HEK293T (cell line): Measurements from ENCODE around the gene GUCY1A1.

ENCODE experiments used
- CTCF ChIA-PET: fragments of 350-600 bp; formaldehyde crosslinking; extraction: SDS; loops from one replicate; lab custom pipeline; 2021; ENCODE audit warnings: antibody characterized with exemption, inconsistent platforms; lab: Yijun Ruan, JAX
- POLR2A ChIA-PET: fragments of 350-600 bp; formaldehyde crosslinking; extraction: SDS; loops from one replicate; lab custom pipeline; 2020; ENCODE audit warnings: antibody characterized with exemption, inconsistent platforms; lab: Yijun Ruan, JAX
- DNase-seq: peaks from one replicate; pipeline ENCODE4 v3.0.0; 2012; ENCODE audit warnings: mixed read lengths; ENCODE audit errors: extremely low spot score
- ARNT ChIP-seq: fragments of 450-650 bp; IDR thresholded peaks from 2 replicates; pipeline ENCODE4 v1.6.1; 2017; ENCODE audit warnings: mild to moderate bottlenecking
- BHLHE40 ChIP-seq: fragments of 450-650 bp; IDR thresholded peaks from 2 replicates; pipeline ENCODE4 v1.6.1; 2016; ENCODE audit warnings: mild to moderate bottlenecking, moderate library complexity, borderline replicate concordance
- CTBP1 ChIP-seq: fragments of 450-650 bp; IDR thresholded peaks from 2 replicates; pipeline ENCODE4 v1.6.1; 2016; ENCODE audit warnings: borderline replicate concordance
- ELF4 ChIP-seq: fragments of 450-650 bp; IDR thresholded peaks from 2 replicates; pipeline ENCODE4 v1.6.1; 2017; ENCODE audit warnings: antibody characterized with exemption
- FOXA1 ChIP-seq: fragments of 450-650 bp; IDR thresholded peaks from 2 replicates; pipeline ENCODE4 v1.6.1; 2016; ENCODE audit warnings: mild to moderate bottlenecking
- FOXK2 ChIP-seq: fragments of 450-650 bp; IDR thresholded peaks from 2 replicates; pipeline ENCODE4 v1.6.1; 2016; ENCODE audit warnings: mild to moderate bottlenecking
- FOXM1 ChIP-seq: fragments of 450-650 bp; IDR thresholded peaks from 2 replicates; pipeline ENCODE4 v1.6.1; 2017; ENCODE audit warnings: mild to moderate bottlenecking, borderline replicate concordance
- HDGF ChIP-seq: fragments of 450-650 bp; IDR thresholded peaks from 2 replicates; pipeline ENCODE4 v1.6.1; 2017; ENCODE audit warnings: antibody characterized with exemption, borderline replicate concordance
- L3MBTL2 ChIP-seq: fragments of 450-650 bp; conservative IDR thresholded peaks from 2 replicates; pipeline ENCODE4 v1.6.1; 2016; ENCODE audit warnings: mild to moderate bottlenecking
- LEF1 ChIP-seq: fragments of 450-650 bp; IDR thresholded peaks from 2 replicates; pipeline ENCODE4 v1.6.1; 2017; ENCODE audit warnings: mild to moderate bottlenecking, borderline replicate concordance
- NFRKB ChIP-seq: fragments of 450-650 bp; IDR thresholded peaks from 2 replicates; pipeline ENCODE4 v1.6.1; 2016; ENCODE audit warnings: mild to moderate bottlenecking, moderate library complexity
- SP1 ChIP-seq: fragments of 450-650 bp; IDR thresholded peaks from 2 replicates; pipeline ENCODE4 v1.6.1; 2017
- SUZ12 ChIP-seq: fragments of 450-650 bp; IDR thresholded peaks from 2 replicates; pipeline ENCODE4 v1.6.1; 2016; ENCODE audit warnings: mild to moderate bottlenecking
- TARDBP ChIP-seq: fragments of 450-650 bp; IDR thresholded peaks from 2 replicates; pipeline ENCODE4 v1.6.1; 2016
- ZNF384 ChIP-seq: fragments of 450-650 bp; IDR thresholded peaks from 2 replicates; pipeline ENCODE4 v1.6.1; 2016
- TF ChIP-seq, protein P1 (sequence below): fragments of 450-650 bp; IDR thresholded peaks from 2 replicates; pipeline ENCODE4 v1.6.1; 2016

Gene GUCY1A1

DNA sequence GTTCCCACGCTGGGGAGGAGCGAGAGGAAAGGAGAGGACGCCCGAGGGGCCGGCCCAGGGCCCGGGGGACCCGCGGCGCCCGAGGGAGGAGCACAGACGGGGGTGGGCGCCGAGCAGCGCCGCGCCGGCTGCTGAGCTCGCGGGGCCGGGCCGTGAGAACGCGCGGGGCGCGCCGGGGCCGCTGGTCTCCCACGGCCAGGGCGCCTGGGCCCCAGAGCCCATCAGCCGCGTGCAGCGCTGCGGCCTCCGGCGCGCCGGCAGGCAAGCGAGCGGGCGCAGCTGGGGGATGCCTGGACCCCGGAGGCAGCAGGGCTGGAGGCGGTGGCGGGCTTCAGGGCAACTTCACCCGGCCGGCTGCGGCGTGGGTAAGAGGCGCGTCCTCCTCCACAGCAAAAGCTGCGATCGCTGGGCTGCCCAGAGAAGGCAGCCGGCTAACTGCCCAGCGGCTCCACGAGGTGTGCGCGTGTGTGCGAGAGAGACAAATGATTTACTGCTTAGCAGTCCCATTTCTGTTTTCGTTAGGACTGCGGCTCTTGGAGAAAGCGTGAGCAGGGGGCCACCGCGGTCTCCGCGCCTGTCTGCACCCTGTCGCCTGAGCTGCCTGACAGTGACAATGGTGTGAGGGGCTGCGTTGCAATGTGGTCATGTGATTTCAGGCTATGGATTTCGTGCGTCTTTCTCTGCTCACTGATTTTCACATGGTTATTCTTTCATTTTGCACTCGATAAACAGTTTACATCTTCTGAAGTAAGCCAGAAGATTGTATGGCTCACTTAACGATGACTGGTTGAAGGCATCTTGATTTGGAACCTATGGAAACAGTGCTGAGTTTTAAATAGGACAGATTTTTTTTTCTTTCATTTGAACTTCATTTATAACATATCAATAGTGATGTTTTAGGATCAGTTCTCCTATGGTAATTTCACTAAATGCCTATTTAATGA is 1.2 kb downstream of the GUCY1A1 start:
- POLR2A ChIA-PET = interaction anchor here (1.0 to 2.5 kb wide), 11 partner anchors 9 to 251 kb away, joined by 3 to 17 read pairs (median 4); partner anchors contain the start of gene GUCY1B1
- DNase-seq = peak; percentile 64
- TF ChIP-seq SUZ12 (no peak), L3MBTL2 (peak; percentile 85; the same call in 1 of the 2 replicates), ARNT (0 out of 2 replicates have a peak, but pooled peaks have one; percentile 35), CTBP1 (peak; percentile 3)
- TF ChIP-seq, protein P1, sequence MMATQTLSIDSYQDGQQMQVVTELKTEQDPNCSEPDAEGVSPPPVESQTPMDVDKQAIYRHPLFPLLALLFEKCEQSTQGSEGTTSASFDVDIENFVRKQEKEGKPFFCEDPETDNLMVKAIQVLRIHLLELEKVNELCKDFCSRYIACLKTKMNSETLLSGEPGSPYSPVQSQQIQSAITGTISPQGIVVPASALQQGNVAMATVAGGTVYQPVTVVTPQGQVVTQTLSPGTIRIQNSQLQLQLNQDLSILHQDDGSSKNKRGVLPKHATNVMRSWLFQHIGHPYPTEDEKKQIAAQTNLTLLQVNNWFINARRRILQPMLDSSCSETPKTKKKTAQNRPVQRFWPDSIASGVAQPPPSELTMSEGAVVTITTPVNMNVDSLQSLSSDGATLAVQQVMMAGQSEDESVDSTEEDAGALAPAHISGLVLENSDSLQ = peak; percentile 94
- CTCF ChIA-PET = interaction anchor here (1.1 kb wide), 1 partner anchor 130 kb away, joined by 3 read pairs; no protein-coding TSS in a partner anchor

DNA sequence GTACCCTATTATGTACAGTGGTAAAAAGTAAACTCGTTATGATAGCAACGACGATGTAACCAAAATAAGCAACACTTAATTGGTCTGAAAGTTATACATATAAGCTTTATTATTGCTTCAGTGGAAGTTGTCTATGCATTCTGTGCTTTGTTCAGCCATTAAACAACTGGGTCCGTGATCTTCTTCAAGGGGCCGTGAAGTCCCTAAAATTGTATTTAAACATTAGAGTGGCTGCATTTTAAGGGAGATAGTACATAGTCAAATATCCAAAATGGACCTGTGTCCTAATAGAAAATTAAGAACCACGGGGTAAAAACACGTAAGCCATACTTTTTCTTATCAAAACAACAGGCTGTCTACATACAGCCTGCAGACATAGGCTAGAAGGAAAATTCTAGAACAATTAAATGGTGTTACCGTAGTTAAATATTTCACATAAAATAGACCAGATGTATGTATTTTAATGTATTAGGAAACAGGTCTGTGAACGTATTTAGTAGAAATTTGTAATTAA is 2.1 kb downstream of the GUCY1A1 start:
- TF ChIP-seq FOXM1 (no peak), L3MBTL2 (no peak), ZNF384 (no peak), SUZ12 (no peak), LEF1 (no peak), FOXA1 (no peak), FOXK2 (no peak), NFRKB (no peak), SP1 (no peak), ARNT (no peak)
- TF ChIP-seq, protein P1 = no peak
- no peak for DNase-seq
- POLR2A ChIA-PET = no interaction called here
- CTCF ChIA-PET = interaction anchor here (0.6 kb wide), 1 partner anchor 109 kb away, joined by 6 read pairs; no protein-coding TSS in a partner anchor

DNA sequence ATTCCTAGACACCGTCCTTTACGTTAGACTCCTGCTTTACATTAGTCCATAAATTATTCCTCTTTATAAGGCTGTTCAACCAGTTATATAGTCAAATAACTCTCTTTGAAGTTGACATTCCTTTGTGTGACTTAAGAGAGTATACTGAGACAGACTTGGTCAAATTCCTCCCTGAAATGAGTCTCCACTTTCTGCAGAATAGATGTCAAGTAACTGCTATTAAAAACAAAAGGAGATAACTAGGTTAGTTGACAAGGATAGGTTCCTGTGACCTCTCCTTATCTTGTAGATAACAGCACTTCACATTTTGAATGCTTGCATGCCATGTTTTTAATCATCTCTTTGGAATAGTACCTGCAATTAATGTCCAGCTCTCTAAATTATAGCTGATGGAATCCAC is 5.7 kb downstream of the GUCY1A1 start:
- POLR2A ChIA-PET = no interaction called here
- no peak for DNase-seq
- CTCF ChIA-PET = no interaction called here
- TF ChIP-seq TARDBP (no peak), CTBP1 (0 out of 2 replicates have a peak, but pooled peaks have one; percentile 13)
- TF ChIP-seq, protein P1 = peak; percentile 69

DNA sequence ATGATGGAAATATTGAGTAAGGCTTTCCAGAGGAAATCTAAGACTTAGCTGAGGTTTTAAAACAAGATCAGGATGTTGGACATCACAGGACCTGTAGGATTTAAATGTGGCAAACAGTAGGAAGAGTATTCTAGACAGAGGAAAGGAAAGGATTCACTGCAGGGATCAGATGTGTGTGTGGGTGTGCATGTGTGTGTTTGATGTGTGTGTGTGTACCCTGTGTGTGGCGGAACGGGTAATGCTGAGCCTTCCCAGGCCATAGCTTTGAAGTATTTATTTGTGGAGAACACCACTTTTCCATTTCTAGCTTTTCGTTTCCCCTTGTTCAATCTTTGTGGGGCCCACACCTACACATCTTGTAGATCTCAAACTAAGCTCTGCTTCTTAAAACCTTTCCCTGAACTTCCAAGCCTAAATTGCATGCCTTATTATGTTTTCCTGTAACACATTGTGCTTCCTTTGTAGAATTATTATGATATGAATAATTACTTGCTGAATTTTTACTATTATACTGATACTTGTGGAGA is 6.9 kb downstream of the GUCY1A1 start:
- CTCF ChIA-PET = interaction anchor here (0.7 kb wide), 1 partner anchor 1015 kb away, joined by 3 read pairs; no protein-coding TSS in a partner anchor
- POLR2A ChIA-PET = no interaction called here
- TF ChIP-seq BHLHE40 = no peak
- no peak for TF ChIP-seq FOXM1
- TF ChIP-seq CTBP1 = no peak
- no peak for TF ChIP-seq HDGF
- TF ChIP-seq, protein P1 = no peak
- no peak for TF ChIP-seq ARNT
- no peak for DNase-seq

DNA sequence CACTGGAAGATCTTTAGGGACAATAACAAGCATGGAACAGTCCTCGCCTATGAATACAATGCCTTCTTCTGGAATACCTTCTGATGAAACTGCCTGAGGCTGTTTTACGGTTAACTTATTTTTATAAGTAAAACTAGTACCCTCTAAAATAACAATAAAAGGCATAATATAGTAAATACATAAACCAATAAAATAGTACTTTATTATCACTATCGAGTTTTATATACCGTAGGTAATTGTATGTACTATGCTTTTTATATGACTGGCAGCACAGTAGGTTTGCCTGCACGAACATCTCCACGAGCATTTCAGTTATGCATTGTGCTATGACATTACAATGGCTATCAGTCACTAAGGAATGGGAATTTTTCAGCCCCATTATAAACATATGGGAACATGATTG is 8.0 kb downstream of the GUCY1A1 start:
- ChIA-PET POLR2A (no interaction called here), CTCF (interaction anchor here (0.6 kb wide), 1 partner anchor 1027 kb away, joined by 3 read pairs; no protein-coding TSS in a partner anchor)
- TF ChIP-seq FOXK2 = 0 out of 2 replicates have a peak, but pooled peaks have one; percentile 23
- no peak for TF ChIP-seq ELF4
- TF ChIP-seq ZNF384 = no peak
- peak; percentile 89 for TF ChIP-seq CTBP1
- TF ChIP-seq ARNT = peak; percentile 96
- TF ChIP-seq, protein P1 = peak; percentile 91
- no peak for TF ChIP-seq FOXM1
- no peak for DNase-seq
